Panc1 (cell line): ENCODE measurements around the gene SLC7A9. TPM values are rescaled to one million over a fixed set of nuclear protein-coding genes. Genes with fewer than 3 reads are reported as not detected.

Source experiments
- ATAC-seq: fragments of 200-7000 bp; cut with Tn5 transposase; 2 replicates; pipeline ENCODE4 v1.9.1; 2020; ENCODE audit warnings: mild to moderate bottlenecking, moderate library complexity
- BruUV-seq: library from RNA; stranded (reverse); fragments of 400-500 nt; replicated peaks from 2 replicates; lab custom pipeline; 2021; lab: Mats Ljungman, UMichigan
- CTCF ChIA-PET: fragments of 300-600 bp; sonication (Branson Sonifier 250); formaldehyde crosslinking; loops from one replicate; lab custom pipeline; 2022; ENCODE audit warnings: antibody characterized with exemption; lab: Charles Lee
- POLR2A ChIA-PET: fragments of 300-600 bp; sonication (Branson Sonifier 250); formaldehyde crosslinking; loops from one replicate; lab custom pipeline; 2022; ENCODE audit warnings: antibody characterized with exemption; lab: Charles Lee
- DNase-seq: peaks from one replicate; pipeline ENCODE4 v3.0.0-alpha.2; 2010; ENCODE audit warnings: low read depth, low spot score
- H3K27ac ChIP-seq: 2 replicates; pipeline ENCODE4 v1.5.1; 2011; ENCODE audit warnings: mild to moderate bottlenecking, low read length, inconsistent platforms
- H3K27me3 ChIP-seq: fragments of 200-500 bp; sonication (Bioruptor generic); 2 replicates; pipeline ENCODE4 v1.6.0; 2014; ENCODE audit warnings: low read length, inconsistent platforms; ENCODE audit not compliant: control insufficient read depth, insufficient read depth
- H3K36me3 ChIP-seq: fragments of 200-500 bp; sonication (Bioruptor generic); 2 replicates; pipeline ENCODE4 v1.5.1; 2014; ENCODE audit warnings: inconsistent platforms, mild to moderate bottlenecking, low read length, moderate library complexity; ENCODE audit not compliant: control insufficient read depth, insufficient read depth
- H3K4me1 ChIP-seq: 2 replicates; pipeline ENCODE4 v1.5.1; 2011; ENCODE audit warnings: inconsistent platforms, mild to moderate bottlenecking, low read length, moderate library complexity; ENCODE audit not compliant: control insufficient read depth, insufficient read depth
- H3K4me3 ChIP-seq, 2 experiments: 2 replicates each; pipeline ENCODE4 v1.5.1; 2011 to 2012; ENCODE audit warnings: low read depth in 2 of 2, low read length in 2 of 2, mild to moderate bottlenecking in 2 of 2, inconsistent platforms in 1 of 2, moderate library complexity in 1 of 2
- H3K9me3 ChIP-seq: fragments of 200-500 bp; sonication (Bioruptor generic); 2 replicates; pipeline ENCODE4 v1.5.1; 2014; ENCODE audit warnings: low read depth, mild to moderate bottlenecking, inconsistent platforms, low read length, moderate library complexity; ENCODE audit not compliant: control insufficient read depth, insufficient read depth
- CTCF ChIP-seq: fragments of 450-650 bp; IDR thresholded peaks from 2 replicates; pipeline ENCODE4 v1.5.1; 2017; ENCODE audit warnings: mild to moderate bottlenecking
- POLR2AphosphoS5 ChIP-seq: IDR thresholded peaks from 2 replicates; pipeline ENCODE4 v1.6.1; 2012; ENCODE audit warnings: mild to moderate bottlenecking, low read depth, low read length, moderate library complexity
- REST ChIP-seq, 2 experiments: IDR thresholded peaks; 2 replicates each; pipeline ENCODE4 v1.6.1; 2011 to 2012; ENCODE audit warnings: low read depth in 2 of 2, control low read depth in 1 of 2, low read length in 1 of 2, mild to moderate bottlenecking in 1 of 2, moderate library complexity in 1 of 2; ENCODE audit not compliant: insufficient read depth in 1 of 2
- SIN3A ChIP-seq: IDR thresholded peaks from 2 replicates; pipeline ENCODE4 v1.6.1; 2012; ENCODE audit warnings: low read depth, mild to moderate bottlenecking, low read length, moderate library complexity, borderline replicate concordance; ENCODE audit not compliant: insufficient read depth
- TCF7L2 ChIP-seq: IDR thresholded peaks from 2 replicates; pipeline ENCODE4 v1.6.1; 2011; ENCODE audit warnings: mild to moderate bottlenecking, low read depth, low read length, inconsistent platforms
- in situ Hi-C: cut with HindIII; loops from 2 replicates; pipeline ENCODE4 v1.10.0; 2016; ENCODE audit warnings: low sequenced_read_pairs, low pct_unique_long_range_greater_than_20kb
- intact Hi-C: fragments of 100-400 bp; cut with micrococcal nuclease; formaldehyde crosslinking; loops from one replicate; pipeline ENCODE4 v1.10.0; 2022; ENCODE audit not compliant: unreplicated experiment
- total RNA-seq: library from RNA; stranded (reverse); gene quantifications from one replicate; pipeline ENCODE4 v1.2.1, GENCODE V29; 2021; ENCODE audit not compliant: unreplicated experiment

Gene SLC7A9
- total RNA-seq, 1 experiment from 2014 or later, result 0.28 TPM

- no peaks in the 10 kb centered on the region for H3K27me3 ChIP-seq
- intact Hi-C loops, result no loop called here
- H3K9me3 ChIP-seq, result no peaks in the 10 kb centered on the region
- no peak overlapping the region for H3K4me3 ChIP-seq
- H3K4me1 ChIP-seq, result no peaks in the 10 kb centered on the region
- ChIA-PET CTCF (no interaction called here), POLR2A (no interaction called here)
- no peak for TF ChIP-seq CTCF
- TF ChIP-seq REST (IDR thresholded peaks at IDR 0.05; ENCODE audit: insufficient read depth in 1 of 2, low read depth in 2 of 2, low read length in 1 of 2), result no peak
- TF ChIP-seq TCF7L2, result no peak
- TF ChIP-seq SIN3A, result no peak
- TF ChIP-seq POLR2AphosphoS5, result no peak
- in situ Hi-C loops, result no loop called here
- ATAC-seq, result no peak
- BruUV-seq, result no TSS peak
- H3K36me3 ChIP-seq, result no peaks in the 10 kb centered on the region
- no peak overlapping the region for H3K27ac ChIP-seq
- DNase-seq, result no peak
Measured at GRCh38 chr19:32917616-32917996, 48.0 kb upstream of the SLC7A9 start.

GRCh38 chr19:32916969-32917615, 47.5 kb upstream of the SLC7A9 start:
- intact Hi-C loops, result no loop called here
- no TSS peak for BruUV-seq
- DNase-seq (no peak), ATAC-seq (no peak)
- TF ChIP-seq POLR2AphosphoS5, result no peak
- TF ChIP-seq REST (IDR thresholded peaks at IDR 0.05; ENCODE audit: insufficient read depth in 1 of 2, low read depth in 2 of 2, low read length in 1 of 2), result no peak
- no peak for TF ChIP-seq SIN3A
- no peak for TF ChIP-seq CTCF
- TF ChIP-seq TCF7L2, result no peak
- Histone ChIP-seq H3K4me1 (no peaks in the 10 kb centered on the region), H3K4me3 (no peak overlapping the region), H3K27me3 (no peaks in the 10 kb centered on the region), H3K27ac (no peak overlapping the region), H3K9me3 (no peaks in the 10 kb centered on the region), H3K36me3 (no peaks in the 10 kb centered on the region)
- ChIA-PET POLR2A (no interaction called here), CTCF (no interaction called here)
- in situ Hi-C loops, result no loop called here
